Muscle layer of duodenum (tissue), 2 donors: ENCODE measurements around the gene CACNG1.

Experiments
- H3K27ac ChIP-seq: one replicate; pipeline ENCODE4 v1.7.0; 2013; ENCODE audit warnings: mild to moderate bottlenecking, low read length
- H3K27me3 ChIP-seq: one replicate; pipeline ENCODE4 v1.7.0; 2013; ENCODE audit warnings: low read depth, mild to moderate bottlenecking, control low read depth, low read length
- H3K36me3 ChIP-seq, 2 donors: one replicate each; pipeline ENCODE4 v1.7.0; 2013; ENCODE audit warnings: low read length in 2 of 2, control low read depth in 1 of 2, mild to moderate bottlenecking in 1 of 2; ENCODE audit not compliant: insufficient read depth in 2 of 2, control insufficient read depth in 1 of 2
- H3K4me1 ChIP-seq, 2 donors: one replicate each; pipeline ENCODE4 v1.7.0; 2013; ENCODE audit warnings: low read length in 2 of 2, mild to moderate bottlenecking in 2 of 2, control low read depth in 1 of 2, moderate library complexity in 1 of 2; ENCODE audit not compliant: insufficient read depth in 2 of 2, control insufficient read depth in 1 of 2
- H3K4me3 ChIP-seq, 2 donors: one replicate each; pipeline ENCODE4 v1.7.0; 2013; ENCODE audit warnings: low read length in 2 of 2, low read depth in 1 of 2, mild to moderate bottlenecking in 1 of 2
- H3K9me3 ChIP-seq, 2 donors: one replicate each; pipeline ENCODE4 v1.7.0; 2013; ENCODE audit warnings: low read length in 2 of 2, control low read depth in 1 of 2, mild to moderate bottlenecking in 1 of 2; ENCODE audit not compliant: control insufficient read depth in 1 of 2
- donor health status: healthy.

Gene CACNG1

DNA sequence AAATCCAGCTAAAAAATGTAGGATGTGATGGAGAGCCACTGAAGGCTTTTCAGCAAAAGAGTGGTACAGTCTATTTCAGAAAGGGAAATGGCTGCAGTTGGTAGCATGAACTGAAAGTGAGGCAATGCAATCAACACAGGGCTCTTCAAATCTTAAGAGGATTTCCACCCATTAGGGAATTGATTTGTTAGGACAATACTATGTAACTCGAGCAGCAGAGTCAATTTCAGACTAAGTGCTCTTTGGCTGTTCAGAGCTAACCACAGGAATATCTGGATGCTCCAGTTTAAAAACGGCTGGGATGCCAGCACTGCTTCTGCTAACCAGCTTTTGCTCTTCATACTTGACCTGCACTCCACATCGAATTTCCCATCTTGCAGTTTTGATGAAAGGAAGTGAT, 24.6 kb downstream of the CACNG1 start:
- no peak overlapping the region for H3K27ac ChIP-seq
- no peaks in the 10 kb centered on the region for H3K9me3 ChIP-seq
- no peaks in the 10 kb centered on the region for H3K4me1 ChIP-seq
- H3K36me3 ChIP-seq: peaks cover 4 to 6% of the 10 kb centered on the region in 2 donors
- H3K27me3 ChIP-seq: no peaks in the 10 kb centered on the region
- no peak overlapping the region for H3K4me3 ChIP-seq

DNA sequence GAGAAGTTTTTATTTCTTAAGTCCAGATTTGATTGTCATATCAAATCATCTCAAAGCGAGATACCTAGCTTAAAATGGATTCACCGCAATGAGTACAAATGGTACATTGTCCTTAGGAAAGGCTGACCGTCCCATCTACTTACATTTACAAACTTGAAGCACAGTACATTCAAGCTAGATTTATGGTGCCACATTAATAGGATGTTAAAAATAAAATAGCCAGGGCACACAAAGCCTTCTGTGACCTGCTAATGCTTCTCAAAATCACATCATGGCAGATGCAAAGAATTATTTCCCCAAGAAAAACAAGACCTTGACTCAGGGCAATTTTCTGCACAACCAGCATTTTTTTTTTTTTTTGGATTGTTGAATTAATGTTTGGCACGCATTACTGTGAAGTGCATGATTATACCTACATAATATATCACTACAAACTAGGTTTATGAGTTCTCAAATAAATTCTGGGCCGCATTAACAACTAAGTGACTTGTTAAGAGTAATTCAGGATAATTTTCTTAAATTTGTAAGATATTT, 25.3 kb downstream of the CACNG1 start:
- H3K27me3 ChIP-seq: no peaks in the 10 kb centered on the region
- peaks cover 4 to 6% of the 10 kb centered on the region in 2 donors for H3K36me3 ChIP-seq
- H3K9me3 ChIP-seq: no peaks in the 10 kb centered on the region
- no peaks in the 10 kb centered on the region for H3K4me1 ChIP-seq
- H3K4me3 ChIP-seq: no peak overlapping the region
- H3K27ac ChIP-seq: no peak overlapping the region

DNA sequence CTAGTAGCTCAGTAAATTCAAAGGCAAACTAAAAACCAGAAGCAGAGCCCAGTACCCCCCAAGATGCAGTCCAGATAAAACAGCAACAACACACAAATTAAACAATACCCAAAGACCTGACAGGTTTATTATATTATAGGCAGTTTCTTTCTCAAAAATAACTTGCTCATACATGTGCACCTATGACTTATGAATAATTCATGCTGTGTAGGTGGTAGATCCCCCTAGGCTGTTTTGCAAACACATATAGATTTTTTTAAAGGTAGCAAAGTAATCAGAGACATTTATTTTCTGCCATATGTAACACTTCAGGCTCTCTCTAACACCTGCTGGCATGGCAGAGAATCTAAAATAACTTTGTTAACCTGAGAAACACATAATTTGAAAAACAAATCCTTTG, 27.2 kb downstream of the CACNG1 start:
- Histone ChIP-seq H3K27me3 (no peaks in the 10 kb centered on the region), H3K27ac (no peak overlapping the region), H3K36me3 (peaks cover 4 to 6% of the 10 kb centered on the region in 2 donors), H3K4me1 (no peaks in the 10 kb centered on the region), H3K9me3 (no peaks in the 10 kb centered on the region), H3K4me3 (no peak overlapping the region)

DNA sequence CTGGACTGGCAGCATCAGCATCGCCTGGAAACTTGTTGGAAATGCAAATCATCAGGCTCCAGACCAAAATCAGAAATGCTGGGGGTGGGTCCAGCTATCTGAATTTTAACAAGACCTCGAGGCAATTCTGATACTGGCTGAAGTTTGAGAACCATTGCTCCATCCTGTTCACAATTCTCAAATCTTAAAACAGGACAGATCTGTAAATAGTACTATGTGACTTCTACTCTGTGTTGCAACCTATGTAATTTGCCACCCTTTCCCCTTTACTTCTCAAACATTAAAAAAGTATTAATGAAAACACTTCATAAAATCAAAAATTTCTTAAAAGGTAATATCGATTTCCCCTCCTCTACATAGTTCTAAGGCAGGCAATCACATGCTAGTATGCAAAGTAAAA, 28.5 kb downstream of the CACNG1 start:
- no peaks in the 10 kb centered on the region for H3K27me3 ChIP-seq
- H3K4me3 ChIP-seq: no peak overlapping the region
- no peaks in the 10 kb centered on the region for H3K4me1 ChIP-seq
- H3K27ac ChIP-seq: no peak overlapping the region
- peaks cover 4 to 6% of the 10 kb centered on the region in 2 donors for H3K36me3 ChIP-seq
- H3K9me3 ChIP-seq: no peaks in the 10 kb centered on the region

DNA sequence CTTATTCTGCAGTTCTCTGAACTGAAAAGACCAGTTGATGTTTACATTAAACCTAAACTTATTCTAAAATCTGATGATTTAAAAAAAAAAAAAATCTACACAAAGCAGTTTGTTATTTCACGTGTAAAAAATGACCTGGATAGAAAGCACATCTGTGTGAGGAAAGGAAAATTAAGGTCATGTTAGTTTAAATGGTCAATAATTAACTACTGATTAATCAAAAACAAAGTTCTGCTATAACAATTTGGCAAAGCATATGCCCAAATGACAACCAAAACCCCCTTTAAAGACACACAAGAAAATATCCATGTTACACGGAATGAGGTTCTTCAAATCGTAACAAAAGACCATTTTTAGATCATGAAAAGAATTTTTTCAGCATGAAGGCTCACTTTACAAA, 30.4 kb downstream of the CACNG1 start:
- H3K27me3 ChIP-seq: no peaks in the 10 kb centered on the region
- H3K36me3 ChIP-seq: peaks cover 4 to 11% of the 10 kb centered on the region in 2 donors
- no peaks in the 10 kb centered on the region for H3K9me3 ChIP-seq
- no peaks in the 10 kb centered on the region for H3K4me1 ChIP-seq
- no peak overlapping the region for H3K27ac ChIP-seq
- no peak overlapping the region for H3K4me3 ChIP-seq

DNA sequence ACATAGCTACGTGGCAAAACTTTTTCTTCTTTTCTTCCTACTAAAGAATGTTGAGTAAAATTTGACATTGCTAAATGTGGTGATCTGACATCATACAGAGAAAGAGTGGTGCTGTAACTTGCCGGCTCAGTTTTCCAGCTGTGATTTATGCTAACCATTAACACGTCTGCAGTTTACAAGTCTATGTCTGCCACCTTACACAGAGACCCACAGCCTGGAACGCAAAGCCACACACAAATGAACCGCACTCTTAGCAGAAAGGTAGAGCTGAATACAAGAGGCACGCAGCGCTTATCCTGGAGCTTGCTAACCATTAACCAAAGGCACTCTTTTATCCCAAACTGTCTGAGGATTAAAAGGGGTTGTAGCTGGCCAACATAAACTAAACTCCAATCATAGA, 31.9 kb downstream of the CACNG1 start:
- Histone ChIP-seq H3K36me3 (peaks cover 4 to 17% of the 10 kb centered on the region in 2 donors), H3K9me3 (no peaks in the 10 kb centered on the region), H3K4me3 (no peak overlapping the region), H3K4me1 (no peaks in the 10 kb centered on the region), H3K27me3 (no peaks in the 10 kb centered on the region), H3K27ac (no peak overlapping the region)

DNA sequence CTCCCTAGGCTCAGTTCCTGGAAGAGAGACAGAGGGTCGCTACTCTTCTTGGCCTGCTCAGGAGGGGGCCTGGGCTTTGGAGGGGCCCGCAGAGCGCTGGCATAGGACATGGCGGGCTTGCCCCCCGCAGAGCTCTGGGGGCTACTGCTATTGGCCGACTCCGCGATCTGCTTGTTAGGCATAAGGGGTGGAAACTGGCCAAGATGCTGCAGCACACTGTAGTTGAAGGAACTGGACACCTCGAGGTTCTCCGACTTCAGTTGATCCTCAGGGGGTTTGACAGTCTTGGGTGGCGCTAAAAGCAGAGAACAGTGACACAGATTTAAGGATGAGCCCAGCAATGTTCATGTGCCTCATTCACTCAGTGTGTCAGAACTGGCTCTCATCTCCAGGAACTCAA, 33.9 kb downstream of the CACNG1 start:
- H3K4me1 ChIP-seq: no peaks in the 10 kb centered on the region

DNA sequence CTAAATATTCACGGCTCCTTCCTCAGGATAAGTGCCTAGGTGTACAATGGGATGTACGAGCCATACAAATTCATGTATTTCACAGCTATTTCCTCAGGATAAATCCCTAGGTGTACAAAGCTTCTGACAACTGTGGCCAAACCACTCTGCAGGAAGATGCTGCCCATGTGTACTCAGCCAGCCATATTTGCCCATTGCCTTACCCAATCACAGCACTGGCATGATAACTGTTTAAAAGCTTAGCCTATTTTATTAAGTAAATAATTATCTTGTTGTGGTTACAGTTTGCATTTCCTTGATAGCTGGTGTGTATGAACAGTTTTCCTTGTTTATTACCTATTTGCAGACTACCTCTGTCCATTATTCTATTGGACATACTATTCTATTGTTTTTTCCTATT, 35.1 kb downstream of the CACNG1 start:
- no peak overlapping the region for H3K27ac ChIP-seq

More for the DNA sequence above, 33.9 kb downstream of the CACNG1 start:
- Histone ChIP-seq H3K27ac (no peak overlapping the region), H3K9me3 (no peaks in the 10 kb centered on the region), H3K27me3 (no peaks in the 10 kb centered on the region), H3K4me3 (no peak overlapping the region), H3K36me3 (peaks cover 4 to 11% of the 10 kb centered on the region in 2 donors)

DNA sequence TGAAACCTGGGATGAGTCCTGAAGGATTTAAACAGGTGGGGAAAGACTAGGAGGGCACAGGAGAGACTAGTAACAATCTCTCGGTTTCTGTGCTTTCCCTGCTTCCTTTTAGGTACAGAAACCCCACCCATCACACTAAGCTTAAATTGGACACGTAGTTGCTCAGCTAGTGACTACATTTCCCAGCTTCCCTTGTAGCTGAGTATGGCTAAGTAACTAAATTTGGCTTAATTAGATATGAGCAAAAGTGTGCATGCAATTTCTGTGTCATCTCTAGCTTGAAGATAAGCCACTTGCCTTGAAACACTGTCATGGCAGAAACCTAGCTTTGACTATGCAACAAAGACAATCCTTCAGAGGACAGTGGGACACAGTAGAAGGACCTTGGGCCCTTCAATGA, 36.5 kb downstream of the CACNG1 start:
- Histone ChIP-seq H3K4me1 (no peaks in the 10 kb centered on the region), H3K4me3 (no peak overlapping the region), H3K9me3 (no peaks in the 10 kb centered on the region), H3K27me3 (no peaks in the 10 kb centered on the region), H3K27ac (no peak overlapping the region), H3K36me3 (peaks cover 4 to 14% of the 10 kb centered on the region in 2 donors)

More for the DNA sequence above, 35.1 kb downstream of the CACNG1 start:
- Histone ChIP-seq H3K36me3 (peaks cover 3 to 11% of the 10 kb centered on the region in 2 donors), H3K9me3 (no peaks in the 10 kb centered on the region), H3K27me3 (no peaks in the 10 kb centered on the region), H3K4me1 (no peaks in the 10 kb centered on the region), H3K4me3 (no peak overlapping the region)

DNA sequence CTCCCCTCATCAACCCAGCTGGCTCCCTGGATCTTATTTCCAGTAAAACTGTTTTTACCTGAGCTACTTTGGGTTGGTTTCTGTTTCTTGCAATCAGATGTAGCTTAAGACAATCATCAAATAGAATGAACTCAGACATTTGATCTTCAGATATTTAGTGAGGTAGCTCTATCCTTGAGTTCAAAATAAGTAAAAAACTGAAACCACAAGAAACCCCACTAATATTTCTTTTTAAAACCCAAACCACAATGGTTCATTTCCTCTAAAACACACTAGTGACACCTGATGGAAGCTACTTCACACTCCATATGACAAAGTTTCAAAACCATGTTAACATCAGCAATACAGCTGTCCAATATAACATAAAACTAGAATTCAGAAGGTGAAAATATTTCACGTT, 37.8 kb downstream of the CACNG1 start:
- Histone ChIP-seq H3K27ac (no peak overlapping the region), H3K4me1 (no peaks in the 10 kb centered on the region), H3K36me3 (peaks cover 13 to 20% of the 10 kb centered on the region in 2 donors), H3K4me3 (no peak overlapping the region), H3K27me3 (no peaks in the 10 kb centered on the region), H3K9me3 (no peaks in the 10 kb centered on the region)

DNA sequence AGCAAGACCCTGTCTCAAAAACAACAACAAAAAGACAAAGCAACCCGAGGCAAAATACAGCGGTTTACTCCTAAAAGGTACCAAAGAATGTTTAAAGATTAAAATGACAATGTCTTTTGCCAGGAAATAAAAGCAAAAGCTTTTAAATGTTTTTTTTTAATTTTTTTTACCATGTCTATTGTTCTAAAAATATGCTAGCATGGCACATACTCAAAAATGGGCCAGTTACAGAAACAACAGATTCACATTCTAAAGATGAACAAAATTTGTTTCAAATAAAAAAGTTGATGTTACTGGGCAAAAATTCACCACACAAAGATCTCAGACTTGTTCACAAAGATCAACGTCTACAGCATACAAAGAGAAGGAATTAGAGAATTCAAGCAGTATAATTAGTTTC, 41.1 kb downstream of the CACNG1 start:
- H3K4me1 ChIP-seq: no peaks in the 10 kb centered on the region
- H3K9me3 ChIP-seq: no peaks in the 10 kb centered on the region
- H3K27me3 ChIP-seq: no peaks in the 10 kb centered on the region
- peaks cover 17 to 21% of the 10 kb centered on the region in 2 donors for H3K36me3 ChIP-seq
- H3K27ac ChIP-seq: no peak overlapping the region
- no peak overlapping the region for H3K4me3 ChIP-seq

DNA sequence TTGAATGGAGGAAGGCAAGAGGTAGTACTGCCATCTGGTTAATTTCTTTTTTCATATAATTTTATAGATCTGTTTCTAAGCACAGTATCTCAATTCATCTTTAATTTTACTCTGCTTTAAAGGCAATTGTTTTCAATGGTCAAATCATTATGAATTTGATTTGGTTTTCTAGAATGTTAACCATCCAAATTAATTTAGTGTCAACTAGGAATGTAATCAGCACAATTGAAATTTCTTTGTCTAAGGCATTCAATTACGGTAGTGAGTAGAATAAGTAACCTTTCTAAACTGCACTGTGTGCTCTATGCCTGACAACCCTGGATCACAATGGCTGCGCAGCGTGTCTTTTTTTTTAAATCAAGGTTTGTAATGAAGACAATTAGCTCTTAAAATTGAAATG, 44.3 kb downstream of the CACNG1 start:
- Histone ChIP-seq H3K4me1 (no peaks in the 10 kb centered on the region), H3K36me3 (peaks cover 16 to 17% of the 10 kb centered on the region in 2 donors)

More for the DNA sequence above, 44.3 kb downstream of the CACNG1 start:
- H3K4me3 ChIP-seq: no peak overlapping the region
- no peak overlapping the region for H3K27ac ChIP-seq
- H3K27me3 ChIP-seq: no peaks in the 10 kb centered on the region
- H3K9me3 ChIP-seq: no peaks in the 10 kb centered on the region
